A549 (cell line): ENCODE measurements around the gene ULK2. TPM values are rescaled to one million over a fixed set of nuclear protein-coding genes. Genes with fewer than 3 reads are reported as not detected.

Experiments used
- ATAC-seq, 2 experiments: fragments of 200-7000 bp in 1 of 2; fragments of >200 bp in 1 of 2; cut with Nextera tagmentation in 1 of 2; cut with Tn5 transposase in 1 of 2; 3 replicates each; pipeline versions ENCODE4 v1.8.0 to v1.9.1; 2018 to 2020; ENCODE audit warnings: mild to moderate bottlenecking in 1 of 2, moderate library complexity in 1 of 2
- CTCF ChIA-PET: fragments of 300-600 bp; sonication (Branson Sonifier 250); formaldehyde crosslinking; extraction: SDS; loops from one replicate; lab custom pipeline; 2021; ENCODE audit warnings: antibody characterized with exemption, inconsistent platforms; lab: Yijun Ruan, JAX
- POLR2A ChIA-PET: fragments of 350-600 bp; formaldehyde crosslinking; extraction: SDS; loops from one replicate; lab custom pipeline; 2021; ENCODE audit warnings: antibody characterized with exemption, inconsistent platforms; lab: Yijun Ruan, JAX
- DNase-seq, 2 experiments: peaks; one replicate each; pipeline versions ENCODE4 v3.0.0 to v3.0.0-alpha.2; 2011 to 2016; ENCODE audit warnings: low read depth in 1 of 2, low spot score in 1 of 2
- FAIRE-seq: peaks from 2 replicates; lab custom pipeline; 2011; peaks lifted over from hg19 to GRCh38; lab: Jason Lieb, UNC
- H3K27ac ChIP-seq, 2 experiments: fragments of >200 bp; sonication (Bioruptor Twin); formaldehyde crosslinking; 3 replicates each; pipeline ENCODE4 v1.5.1; 2016 to 2017
- H3K4me1 ChIP-seq: fragments of >200 bp; sonication (Bioruptor Twin); formaldehyde crosslinking; 3 replicates; pipeline ENCODE4 v1.6.1; 2016
- H3K4me2 ChIP-seq: fragments of >200 bp; sonication (Bioruptor Twin); formaldehyde crosslinking; 3 replicates; pipeline ENCODE4 v1.6.1; 2016
- H3K4me3 ChIP-seq: fragments of >200 bp; sonication (Bioruptor Twin); formaldehyde crosslinking; 3 replicates; pipeline ENCODE4 v1.5.1; 2016
- H3K9me3 ChIP-seq: fragments of >200 bp; sonication (Bioruptor Twin); formaldehyde crosslinking; 3 replicates; pipeline ENCODE4 v1.6.1; 2016
- BCL3 ChIP-seq: fragments of >200 bp; sonication (Bioruptor Twin); formaldehyde crosslinking; IDR thresholded peaks from 3 replicates; pipeline ENCODE4 v1.6.1; 2016
- CBX2 ChIP-seq: fragments of 200-600 bp; sonication (generic); IDR thresholded peaks from 2 replicates; pipeline ENCODE4 v1.6.1; 2016; ENCODE audit warnings: low read depth, mild to moderate bottlenecking, borderline replicate concordance
- CHD2 ChIP-seq: fragments of 150-350 bp; IDR thresholded peaks from 2 replicates; pipeline ENCODE4 v1.6.1; 2014; ENCODE audit warnings: low read length; ENCODE audit not compliant: partially characterized antibody
- CHD4 ChIP-seq: fragments of 200-600 bp; sonication (generic); IDR thresholded peaks from 2 replicates; pipeline ENCODE4 v1.6.1; 2016; ENCODE audit warnings: antibody characterized with exemption, mild to moderate bottlenecking, borderline replicate concordance
- EP300 ChIP-seq, 2 experiments: fragments of >200 bp; sonication (Bioruptor Twin); formaldehyde crosslinking; IDR thresholded peaks; 2 replicates in 1 of 2; 3 replicates in 1 of 2; pipeline ENCODE4 v1.6.1; 2016 to 2017
- ESRRA ChIP-seq: fragments of 150-350 bp; IDR thresholded peaks from 2 replicates; pipeline ENCODE4 v1.6.1; 2014; ENCODE audit warnings: mild to moderate bottlenecking, low read length, borderline replicate concordance
- FOSB ChIP-seq: fragments of 250-450 bp; sonication (Bioruptor Pico); IDR thresholded peaks from 2 replicates; pipeline ENCODE4 v1.5.0; 2020; ENCODE audit warnings: mild to moderate bottlenecking, moderate library complexity
- FOXS1 ChIP-seq: fragments of 250-450 bp; sonication (Bioruptor Pico); IDR thresholded peaks from 2 replicates; pipeline ENCODE4 v1.5.0; 2020; ENCODE audit warnings: mild to moderate bottlenecking, moderate library complexity
- HES2 ChIP-seq: fragments of >200 bp; sonication (Bioruptor Twin); formaldehyde crosslinking; IDR thresholded peaks from 2 replicates; pipeline ENCODE4 v1.6.1; 2016
- HEYL ChIP-seq: fragments of 250-450 bp; sonication (Bioruptor Pico); IDR thresholded peaks from 2 replicates; pipeline ENCODE4 v1.8.0; 2021; ENCODE audit warnings: mild to moderate bottlenecking, moderate library complexity
- KDM5A ChIP-seq: fragments of 200-600 bp; sonication (generic); IDR thresholded peaks from 2 replicates; pipeline ENCODE4 v1.6.1; 2016; ENCODE audit warnings: antibody characterized with exemption, mild to moderate bottlenecking
- MAZ ChIP-seq: fragments of 150-350 bp; IDR thresholded peaks from 2 replicates; pipeline ENCODE4 v1.6.1; 2014; ENCODE audit warnings: antibody characterized with exemption, low read depth, low read length, borderline replicate concordance
- PHF8 ChIP-seq: fragments of 200-600 bp; sonication (generic); IDR thresholded peaks from 2 replicates; pipeline ENCODE4 v1.6.1; 2016; ENCODE audit warnings: low read depth, mild to moderate bottlenecking, antibody characterized with exemption, moderate library complexity, borderline replicate concordance
- RARB ChIP-seq: fragments of 250-450 bp; sonication (Bioruptor Pico); IDR thresholded peaks from 2 replicates; pipeline ENCODE4 v1.8.0; 2021; ENCODE audit warnings: mild to moderate bottlenecking, moderate library complexity
- RCOR1 ChIP-seq: fragments of 150-350 bp; IDR thresholded peaks from 2 replicates; pipeline ENCODE4 v1.6.1; 2014; ENCODE audit warnings: antibody characterized with exemption, low read length, low read depth
- REST ChIP-seq: fragments of 200-600 bp; sonication (generic); IDR thresholded peaks from 2 replicates; pipeline ENCODE4 v1.6.1; 2016; ENCODE audit warnings: antibody characterized with exemption, mild to moderate bottlenecking, moderate library complexity
- SREBF2 ChIP-seq: fragments of 450-650 bp; IDR thresholded peaks from 2 replicates; pipeline ENCODE4 v1.6.1; 2014; ENCODE audit warnings: mild to moderate bottlenecking, moderate library complexity
- TP53 ChIP-seq: fragments of 250-450 bp; sonication (Bioruptor Pico); IDR thresholded peaks from 2 replicates; pipeline ENCODE4 v1.5.0; 2021; ENCODE audit warnings: mild to moderate bottlenecking, moderate library complexity
- ZFP36 ChIP-seq: fragments of 450-650 bp; IDR thresholded peaks from 2 replicates; pipeline ENCODE4 v1.6.1; 2014; ENCODE audit warnings: borderline replicate concordance; ENCODE audit not compliant: partially characterized antibody
- ZNF302 ChIP-seq: fragments of 250-450 bp; sonication (Bioruptor Pico); IDR thresholded peaks from 2 replicates; pipeline ENCODE4 v1.9.0; 2021; ENCODE audit warnings: inconsistent platforms, mild to moderate bottlenecking, moderate library complexity
- ZSCAN20 ChIP-seq: fragments of 250-450 bp; sonication (Bioruptor Pico); IDR thresholded peaks from 2 replicates; pipeline ENCODE4 v1.8.0; 2022; ENCODE audit warnings: mild to moderate bottlenecking, moderate library complexity
- WGBS: methylation state at CpG from one replicate; pipeline ENCODE4 v1.1.6; 2017; ENCODE audit errors: missing lambda C conversion rate; 5-methylcytosine and 5-hydroxymethylcytosine counted together
- polyA plus RNA-seq, 4 experiments: library from polyadenylated mRNA; depleted of rRNA in 3 of 4; stranded (reverse); fragments of >200 nt; fragmentation: RNase III in 1 of 4; extraction: RNeasy Plus Mini Kit Qiagen cat#74134 plus additional on column Dnase treatment in 1 of 4; gene quantifications; 2 replicates in 3 of 4; 3 replicates in 1 of 4; pipeline ENCODE4 v1.2.3, GENCODE V29; 2011 to 2017
- TF ChIP-seq, protein P1 (sequence below): fragments of 250-450 bp; sonication (Bioruptor Pico); IDR thresholded peaks from 2 replicates; pipeline ENCODE4 v1.5.0; 2020; ENCODE audit warnings: low read depth, mild to moderate bottlenecking, moderate library complexity

ULK2 gene
- polyA plus RNA-seq, 2 of the 4 experiments (the other 2 are of a cell fraction): 14.4 to 40.9 TPM

DNA sequence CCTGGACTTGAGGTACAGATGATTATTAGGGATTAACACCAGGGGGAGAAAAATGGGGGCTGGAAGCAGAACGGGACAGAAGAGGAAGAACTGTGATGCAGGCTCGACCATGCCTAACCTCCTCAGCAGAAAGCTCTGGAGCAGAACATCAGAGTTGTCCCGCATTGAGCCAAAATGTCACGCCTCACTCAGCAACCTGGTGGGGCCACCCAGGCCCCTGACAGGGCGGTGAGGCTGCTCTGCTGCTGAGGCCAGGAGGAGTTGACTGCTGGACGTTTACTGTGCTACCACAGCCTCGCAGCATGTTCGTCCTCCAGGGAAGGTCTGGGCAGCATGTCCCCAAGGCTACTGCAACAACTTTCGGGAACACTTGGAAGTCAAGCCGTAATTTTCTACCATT lies 6.5 kb upstream of the ULK2 start:
- POLR2A ChIA-PET: interaction anchor here (0.7 kb wide), 1 partner anchor 23 kb away, joined by 3 read pairs; no protein-coding TSS in a partner anchor
- H3K4me2 ChIP-seq: no peak overlapping the region
- no peak for TF ChIP-seq ZSCAN20 (CRISPR knock-in tag)
- no peak for TF ChIP-seq KDM5A
- no peak for TF ChIP-seq HEYL (CRISPR knock-in tag)
- TF ChIP-seq REST: no peak
- no peak for TF ChIP-seq HES2
- no peak for TF ChIP-seq MAZ
- TF ChIP-seq SREBF2: no peak
- no peak for TF ChIP-seq CBX2
- no peak for TF ChIP-seq PHF8
- no peak for TF ChIP-seq RCOR1
- TF ChIP-seq, all 56 proteins: peak for 0
- ATAC-seq (no peak), DNase-seq (no peak), FAIRE-seq (no peak)
- WGBS: 69% methylated on average over 10 of the region's 10 CpGs
- Histone ChIP-seq H3K9me3 (no peaks in the 10 kb centered on the region), H3K4me3 (no peak overlapping the region), H3K4me1 (no peaks in the 10 kb centered on the region), H3K27ac (no peak overlapping the region)
- CTCF ChIA-PET: interaction anchor here (0.6 kb wide), 2 partner anchors 68 to 353 kb away, joined by 3 read pairs; no protein-coding TSS in a partner anchor

- no peaks in the 10 kb centered on the region for H3K4me1 ChIP-seq
- no peak overlapping the region for H3K27ac ChIP-seq
- no peaks in the 10 kb centered on the region for H3K9me3 ChIP-seq
- 94% methylated on average over 3 of the region's 3 CpGs for WGBS
- no peak overlapping the region for H3K4me3 ChIP-seq
- FAIRE-seq (no peak), ATAC-seq (no peak), DNase-seq (no peak)
- POLR2A ChIA-PET: no interaction called here
- H3K4me2 ChIP-seq: no peak overlapping the region
- TF ChIP-seq RARB (CRISPR knock-in tag) (no peak), TP53 (CRISPR knock-in tag) (no peak), KDM5A (no peak), ESRRA (no peak), CHD2 (no peak), CBX2 (no peak), BCL3 (no peak), FOXS1 (no peak), PHF8 (no peak), FOSB (CRISPR knock-in tag) (no peak), CHD4 (no peak), ZNF302 (CRISPR knock-in tag) (no peak), ZFP36 (no peak), EP300 (IDR thresholded peaks at IDR 0.05) (no peak)
- TF ChIP-seq, protein P1, sequence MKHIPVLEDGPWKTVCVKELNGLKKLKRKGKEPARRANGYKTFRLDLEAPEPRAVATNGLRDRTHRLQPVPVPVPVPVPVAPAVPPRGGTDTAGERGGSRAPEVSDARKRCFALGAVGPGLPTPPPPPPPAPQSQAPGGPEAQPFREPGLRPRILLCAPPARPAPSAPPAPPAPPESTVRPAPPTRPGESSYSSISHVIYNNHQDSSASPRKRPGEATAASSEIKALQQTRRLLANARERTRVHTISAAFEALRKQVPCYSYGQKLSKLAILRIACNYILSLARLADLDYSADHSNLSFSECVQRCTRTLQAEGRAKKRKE (CRISPR knock-in tag): no peak
- CTCF ChIA-PET: interaction anchor here (0.5 to 1.2 kb wide), 2 partner anchors 10 to 185 kb away, joined by 3 to 4 read pairs; no protein-coding TSS in a partner anchor
These were observed 5.6 kb upstream of the ULK2 start for GRCh38 chr17:19873346-19873745.
